K562 (cell line): ENCODE measurements around the gene ANXA3. TPM values are rescaled to one million over a fixed set of nuclear protein-coding genes. Genes with fewer than 3 reads are reported as not detected.

Source experiments
- BCL6 ChIP-seq: fragments of 250-450 bp; sonication (Bioruptor Pico); IDR thresholded peaks from 2 replicates; pipeline ENCODE4 v1.4.0; 2020
- BHLHE40 ChIP-seq: IDR thresholded peaks from 2 replicates; pipeline ENCODE4 v1.6.1; 2011; ENCODE audit warnings: low read length, improper control_type of control experiment
- CBFB ChIP-seq: sonication (generic); formaldehyde crosslinking; IDR thresholded peaks from 2 replicates; pipeline ENCODE4 v1.4.0; 2020; ENCODE audit warnings: mild to moderate bottlenecking, missing genetic modification reagents
- CBX2 ChIP-seq: fragments of 200-600 bp; sonication (generic); IDR thresholded peaks from one replicate; pipeline ENCODE4 v1.6.1; 2012; ENCODE audit warnings: mild to moderate bottlenecking, low read length, inconsistent platforms; ENCODE audit not compliant: insufficient read depth, poor library complexity, severe bottlenecking
- DEAF1 ChIP-seq: fragments of 450-650 bp; formaldehyde crosslinking; IDR thresholded peaks from 2 replicates; pipeline ENCODE4 v1.4.0; 2020; ENCODE audit warnings: mild to moderate bottlenecking, moderate library complexity
- EWSR1 ChIP-seq: fragments of 450-650 bp; IDR thresholded peaks from 2 replicates; pipeline ENCODE4 v1.6.1; 2018; ENCODE audit warnings: borderline replicate concordance, mild to moderate bottlenecking, low read depth, moderate library complexity; ENCODE audit not compliant: partially characterized antibody
- FOSL1 ChIP-seq: fragments of 200-800 bp; sonication (Bioruptor generic); conservative IDR thresholded peaks from 2 replicates; pipeline ENCODE4 v1.6.1; 2016; ENCODE audit warnings: missing genetic modification characterization, missing compliant biosample characterization
- FOXO4 ChIP-seq: fragments of 450-650 bp; formaldehyde crosslinking; IDR thresholded peaks from 2 replicates; pipeline ENCODE4 v1.4.0; 2020; ENCODE audit warnings: mild to moderate bottlenecking, moderate library complexity
- GATAD2A ChIP-seq: fragments of 450-650 bp; IDR thresholded peaks from 2 replicates; pipeline ENCODE4 v1.6.1; 2017
- HMGN3 ChIP-seq: IDR thresholded peaks from 2 replicates; pipeline ENCODE4 v1.6.1; 2011; ENCODE audit warnings: borderline replicate concordance, low read depth, mild to moderate bottlenecking, mixed read lengths, low read length; ENCODE audit not compliant: insufficient read length; ENCODE audit errors: extremely low read depth
- HNRNPK ChIP-seq: fragments of 200-400 bp; formaldehyde crosslinking; IDR thresholded peaks from one replicate; pipeline ENCODE4 v1.6.1; 2018; ENCODE audit warnings: mild to moderate bottlenecking, low read depth, low read length; ENCODE audit not compliant: poor library complexity, severe bottlenecking
- NUFIP1 ChIP-seq: fragments of 450-650 bp; IDR thresholded peaks from 2 replicates; pipeline ENCODE4 v1.6.1; 2018; ENCODE audit not compliant: partially characterized antibody
- PHF21A ChIP-seq: fragments of 450-650 bp; IDR thresholded peaks from 2 replicates; pipeline ENCODE4 v1.6.1; 2017; ENCODE audit warnings: low read depth, borderline replicate concordance
- SAP30 ChIP-seq: fragments of 200-600 bp; sonication (generic); IDR thresholded peaks from 2 replicates; pipeline ENCODE4 v1.6.1; 2012; ENCODE audit warnings: borderline replicate concordance, low read depth, mild to moderate bottlenecking, moderate library complexity, low read length, control low read depth, inconsistent platforms; ENCODE audit not compliant: insufficient read depth, poor library complexity, severe bottlenecking
- SIX5 ChIP-seq, 2 experiments: IDR thresholded peaks; 2 replicates each; pipeline ENCODE4 v1.6.1; 2011; ENCODE audit warnings: low read length in 2 of 2, borderline replicate concordance in 1 of 2, low read depth in 1 of 2, mild to moderate bottlenecking in 1 of 2, moderate library complexity in 1 of 2; ENCODE audit not compliant: insufficient read depth in 1 of 2
- SMARCC2 ChIP-seq: fragments of 450-650 bp; IDR thresholded peaks from 2 replicates; pipeline ENCODE4 v1.6.1; 2017; ENCODE audit warnings: antibody characterized with exemption, moderate library complexity, mild to moderate bottlenecking, low read depth
- ZNF184 ChIP-seq: sonication (generic); formaldehyde crosslinking; IDR thresholded peaks from 2 replicates; pipeline ENCODE4 v1.5.0; 2020; ENCODE audit warnings: missing genetic modification reagents
- ZNF436 ChIP-seq: fragments of 250-450, 450-650 bp; sonication (Bioruptor Pico); formaldehyde crosslinking; IDR thresholded peaks from 2 replicates; pipeline ENCODE4 v1.7.0; 2020; ENCODE audit warnings: mild to moderate bottlenecking
- ZNF589 ChIP-seq: fragments of 200-800 bp; sonication (Bioruptor generic); IDR thresholded peaks from 2 replicates; pipeline ENCODE4 v1.6.1; 2016; ENCODE audit warnings: low read depth, missing genetic modification characterization, missing compliant biosample characterization
- polyA plus RNA-seq, 8 experiments: library from polyadenylated mRNA; depleted of rRNA in 4 of 8; stranded (reverse) in 5 of 8; unstranded in 3 of 8; fragments of >200 nt; fragmentation: Nextera tagmentation in 2 of 8; fragmentation: Illumina TruSeq in 1 of 8; extraction: Ambion mirVana in 2 of 8; extraction: Trizol in 1 of 8; gene quantifications; 2 replicates each; pipeline versions ENCODE4 v1.2.1 to v1.2.3, GENCODE V29; 2011 to 2014; ENCODE audit warnings: inconsistent platforms in 1 of 8, missing spikeins in 1 of 8
- total RNA-seq, 7 experiments: library from RNA; depleted of rRNA in 6 of 7; stranded (reverse); fragments of >200 nt in 6 of 7; fragmentation: Illumina TruSeq in 2 of 7; extraction: Trizol in 2 of 7; gene quantifications; 2 replicates each; pipeline versions ENCODE4 v1.2.1 to v1.2.3, GENCODE V29; 2011 to 2021; ENCODE audit warnings: low replicate concordance in 1 of 7
- TF ChIP-seq, protein P1 (sequence below): sonication (generic); formaldehyde crosslinking; IDR thresholded peaks from 2 replicates; pipeline ENCODE4 v1.8.0; 2023; ENCODE audit warnings: missing genetic modification reagents, mild to moderate bottlenecking, borderline replicate concordance

The ANXA3 gene
- total and polyA plus RNA-seq, 9 of the 15 experiments (the other 6 are each of a cell fraction or from before 2014, with no cell fraction given), result 6.3 to 15.5 (median 9.8) TPM

DNA sequence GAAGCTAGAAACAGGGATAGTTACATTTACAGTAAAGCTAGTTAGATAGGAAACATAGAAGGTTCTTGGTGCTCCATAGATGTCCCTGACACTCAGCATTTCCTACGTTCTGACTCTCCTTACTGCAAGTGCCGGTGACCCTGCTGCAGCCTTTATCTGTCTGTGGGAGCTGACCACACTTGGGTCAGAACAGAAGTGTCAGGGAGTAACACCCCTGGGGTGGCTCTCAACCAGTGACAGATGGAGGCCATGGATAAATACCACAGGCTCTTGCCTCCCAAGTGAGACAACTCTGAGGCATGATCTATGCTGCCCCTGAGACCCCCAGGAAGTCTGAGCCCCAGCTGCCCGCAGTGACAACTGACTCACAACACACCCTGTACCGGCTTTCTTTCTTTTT is 69.8 kb downstream of the ANXA3 start (continued):
- TF ChIP-seq, protein P1, sequence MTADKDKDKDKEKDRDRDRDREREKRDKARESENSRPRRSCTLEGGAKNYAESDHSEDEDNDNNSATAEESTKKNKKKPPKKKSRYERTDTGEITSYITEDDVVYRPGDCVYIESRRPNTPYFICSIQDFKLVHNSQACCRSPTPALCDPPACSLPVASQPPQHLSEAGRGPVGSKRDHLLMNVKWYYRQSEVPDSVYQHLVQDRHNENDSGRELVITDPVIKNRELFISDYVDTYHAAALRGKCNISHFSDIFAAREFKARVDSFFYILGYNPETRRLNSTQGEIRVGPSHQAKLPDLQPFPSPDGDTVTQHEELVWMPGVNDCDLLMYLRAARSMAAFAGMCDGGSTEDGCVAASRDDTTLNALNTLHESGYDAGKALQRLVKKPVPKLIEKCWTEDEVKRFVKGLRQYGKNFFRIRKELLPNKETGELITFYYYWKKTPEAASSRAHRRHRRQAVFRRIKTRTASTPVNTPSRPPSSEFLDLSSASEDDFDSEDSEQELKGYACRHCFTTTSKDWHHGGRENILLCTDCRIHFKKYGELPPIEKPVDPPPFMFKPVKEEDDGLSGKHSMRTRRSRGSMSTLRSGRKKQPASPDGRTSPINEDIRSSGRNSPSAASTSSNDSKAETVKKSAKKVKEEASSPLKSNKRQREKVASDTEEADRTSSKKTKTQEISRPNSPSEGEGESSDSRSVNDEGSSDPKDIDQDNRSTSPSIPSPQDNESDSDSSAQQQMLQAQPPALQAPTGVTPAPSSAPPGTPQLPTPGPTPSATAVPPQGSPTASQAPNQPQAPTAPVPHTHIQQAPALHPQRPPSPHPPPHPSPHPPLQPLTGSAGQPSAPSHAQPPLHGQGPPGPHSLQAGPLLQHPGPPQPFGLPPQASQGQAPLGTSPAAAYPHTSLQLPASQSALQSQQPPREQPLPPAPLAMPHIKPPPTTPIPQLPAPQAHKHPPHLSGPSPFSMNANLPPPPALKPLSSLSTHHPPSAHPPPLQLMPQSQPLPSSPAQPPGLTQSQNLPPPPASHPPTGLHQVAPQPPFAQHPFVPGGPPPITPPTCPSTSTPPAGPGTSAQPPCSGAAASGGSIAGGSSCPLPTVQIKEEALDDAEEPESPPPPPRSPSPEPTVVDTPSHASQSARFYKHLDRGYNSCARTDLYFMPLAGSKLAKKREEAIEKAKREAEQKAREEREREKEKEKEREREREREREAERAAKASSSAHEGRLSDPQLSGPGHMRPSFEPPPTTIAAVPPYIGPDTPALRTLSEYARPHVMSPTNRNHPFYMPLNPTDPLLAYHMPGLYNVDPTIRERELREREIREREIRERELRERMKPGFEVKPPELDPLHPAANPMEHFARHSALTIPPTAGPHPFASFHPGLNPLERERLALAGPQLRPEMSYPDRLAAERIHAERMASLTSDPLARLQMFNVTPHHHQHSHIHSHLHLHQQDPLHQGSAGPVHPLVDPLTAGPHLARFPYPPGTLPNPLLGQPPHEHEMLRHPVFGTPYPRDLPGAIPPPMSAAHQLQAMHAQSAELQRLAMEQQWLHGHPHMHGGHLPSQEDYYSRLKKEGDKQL (CRISPR knock-in tag), result no peak
- TF ChIP-seq BCL6 (no peak), CBFB (CRISPR knock-in tag) (no peak; the same call in 1 of the 2 replicates), SAP30 (peak; percentile 17), BHLHE40 (peak; percentile 59; the same call in 1 of the 2 replicates), FOSL1 (peak; percentile 64), ZNF436 (CRISPR knock-in tag) (no peak), HNRNPK (no peak), FOXO4 (no peak), HMGN3 (no peak), SMARCC2 (peak; percentile 45), ZNF184 (no peak), EWSR1 (no peak), ZNF589 (CRISPR knock-in tag) (no peak), DEAF1 (no peak), SIX5 (IDR thresholded peaks at IDR 0.05; ENCODE audit: borderline replicate concordance in 1 of 2, insufficient read depth in 1 of 2, low read depth in 1 of 2, low read length in 2 of 2) (no peak), PHF21A (no peak), CBX2 (no peak), GATAD2A (no peak), NUFIP1 (no peak)
